Uterus (tissue), 2 donors: Measurements from ENCODE around the gene FBXW8.

ENCODE experiments used
- POLR2A ChIP-seq, 2 donors: fragments of 450-650 bp; IDR thresholded peaks; one replicate each; pipeline ENCODE4 v1.6.1; 2016; ENCODE audit warnings: antibody characterized with exemption in 2 of 2, mild to moderate bottlenecking in 1 of 2, moderate library complexity in 1 of 2
- TF ChIP-seq, protein P1 (sequence below), 4 experiments: fragments of 200-600 bp in 2 of 4; fragments of 450-650 bp in 2 of 4; sonication (generic) in 2 of 4; IDR thresholded peaks; one replicate each; pipeline ENCODE4 v1.5.1; 2016 to 2019; ENCODE audit warnings: antibody characterized with exemption in 4 of 4, mild to moderate bottlenecking in 2 of 4, moderate library complexity in 1 of 4

DNA sequence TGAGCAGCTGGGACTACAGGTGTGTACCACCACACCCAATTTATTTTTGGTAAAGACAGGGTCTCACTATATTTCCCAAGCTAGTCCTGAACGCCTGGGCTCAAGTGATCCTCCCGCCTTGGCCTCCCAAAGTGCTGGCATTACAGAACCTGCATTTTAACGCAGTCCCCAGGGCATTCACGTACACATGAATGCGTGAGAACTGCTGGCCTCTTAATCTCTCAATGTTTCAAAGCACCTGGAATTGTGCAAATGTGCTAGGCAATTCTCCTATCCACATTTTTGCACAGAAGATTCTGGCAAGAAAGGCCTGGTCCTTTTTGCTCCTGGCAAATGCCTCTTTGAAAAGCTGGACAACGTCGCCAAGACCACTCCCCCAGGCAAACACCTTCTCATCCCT is 153.3 kb downstream of the FBXW8 start:
- TF ChIP-seq, protein P1, sequence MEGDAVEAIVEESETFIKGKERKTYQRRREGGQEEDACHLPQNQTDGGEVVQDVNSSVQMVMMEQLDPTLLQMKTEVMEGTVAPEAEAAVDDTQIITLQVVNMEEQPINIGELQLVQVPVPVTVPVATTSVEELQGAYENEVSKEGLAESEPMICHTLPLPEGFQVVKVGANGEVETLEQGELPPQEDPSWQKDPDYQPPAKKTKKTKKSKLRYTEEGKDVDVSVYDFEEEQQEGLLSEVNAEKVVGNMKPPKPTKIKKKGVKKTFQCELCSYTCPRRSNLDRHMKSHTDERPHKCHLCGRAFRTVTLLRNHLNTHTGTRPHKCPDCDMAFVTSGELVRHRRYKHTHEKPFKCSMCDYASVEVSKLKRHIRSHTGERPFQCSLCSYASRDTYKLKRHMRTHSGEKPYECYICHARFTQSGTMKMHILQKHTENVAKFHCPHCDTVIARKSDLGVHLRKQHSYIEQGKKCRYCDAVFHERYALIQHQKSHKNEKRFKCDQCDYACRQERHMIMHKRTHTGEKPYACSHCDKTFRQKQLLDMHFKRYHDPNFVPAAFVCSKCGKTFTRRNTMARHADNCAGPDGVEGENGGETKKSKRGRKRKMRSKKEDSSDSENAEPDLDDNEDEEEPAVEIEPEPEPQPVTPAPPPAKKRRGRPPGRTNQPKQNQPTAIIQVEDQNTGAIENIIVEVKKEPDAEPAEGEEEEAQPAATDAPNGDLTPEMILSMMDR (IDR thresholded peaks at IDR 0.05): no peak
- no peak for TF ChIP-seq POLR2A (IDR thresholded peaks at IDR 0.05)
